ENCODE data around the gene GSTA3. TPM values are rescaled to one million over a fixed set of nuclear protein-coding genes. Genes with fewer than 3 reads are reported as not detected.

The GSTA3 gene
- total and polyA plus RNA-seq, 2 experiments from 2014 or later: not detected

DNA sequence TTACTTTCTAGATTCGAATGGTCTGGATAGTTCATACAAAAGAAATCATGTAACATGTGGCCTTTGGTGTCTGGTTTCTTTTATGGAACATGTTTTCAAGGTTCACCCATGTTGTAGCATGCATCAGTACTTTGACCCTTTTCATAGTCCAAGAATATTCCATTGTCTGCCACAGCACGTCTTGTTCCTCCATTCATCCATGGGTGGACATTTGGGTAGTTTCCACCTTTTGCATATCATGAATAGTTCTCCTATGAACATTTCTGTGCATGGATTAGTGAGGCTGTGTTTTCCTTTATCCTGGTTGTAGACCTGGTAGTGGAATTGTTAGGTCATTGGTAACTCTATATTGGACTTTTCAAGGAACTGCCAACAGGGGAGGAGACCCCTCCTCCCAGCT lies 31.7 kb downstream of the GSTA3 start:
- TF ChIP-seq JUNB (IDR thresholded peaks at IDR 0.05; ENCODE audit: unreplicated experiment) (no peak), EZH2 (IDR thresholded peaks at IDR 0.05; ENCODE audit: low read depth, unreplicated experiment) (no peak), CREB1 (CRISPR knock-in tag; IDR thresholded peaks at IDR 0.05; ENCODE audit: low read depth) (no peak), POLR2AphosphoS5 (IDR thresholded peaks at IDR 0.05; ENCODE audit: low read depth) (no peak), ZNF114 (CRISPR knock-in tag; IDR thresholded peaks at IDR 0.05) (no peak), EZH2phosphoT487 (IDR thresholded peaks at IDR 0.05; ENCODE audit: unreplicated experiment) (no peak), STAT1 (IDR thresholded peaks at IDR 0.05; ENCODE audit: unreplicated experiment) (no peak), ZNF331 (CRISPR knock-in tag; IDR thresholded peaks at IDR 0.05; ENCODE audit: low read depth) (no peak), NANOG (IDR thresholded peaks at IDR 0.05; ENCODE audit: borderline replicate concordance) (no peak)
- TF ChIP-seq, protein P1, sequence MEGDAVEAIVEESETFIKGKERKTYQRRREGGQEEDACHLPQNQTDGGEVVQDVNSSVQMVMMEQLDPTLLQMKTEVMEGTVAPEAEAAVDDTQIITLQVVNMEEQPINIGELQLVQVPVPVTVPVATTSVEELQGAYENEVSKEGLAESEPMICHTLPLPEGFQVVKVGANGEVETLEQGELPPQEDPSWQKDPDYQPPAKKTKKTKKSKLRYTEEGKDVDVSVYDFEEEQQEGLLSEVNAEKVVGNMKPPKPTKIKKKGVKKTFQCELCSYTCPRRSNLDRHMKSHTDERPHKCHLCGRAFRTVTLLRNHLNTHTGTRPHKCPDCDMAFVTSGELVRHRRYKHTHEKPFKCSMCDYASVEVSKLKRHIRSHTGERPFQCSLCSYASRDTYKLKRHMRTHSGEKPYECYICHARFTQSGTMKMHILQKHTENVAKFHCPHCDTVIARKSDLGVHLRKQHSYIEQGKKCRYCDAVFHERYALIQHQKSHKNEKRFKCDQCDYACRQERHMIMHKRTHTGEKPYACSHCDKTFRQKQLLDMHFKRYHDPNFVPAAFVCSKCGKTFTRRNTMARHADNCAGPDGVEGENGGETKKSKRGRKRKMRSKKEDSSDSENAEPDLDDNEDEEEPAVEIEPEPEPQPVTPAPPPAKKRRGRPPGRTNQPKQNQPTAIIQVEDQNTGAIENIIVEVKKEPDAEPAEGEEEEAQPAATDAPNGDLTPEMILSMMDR (conservative IDR thresholded peaks at IDR 0.05; ENCODE audit: low read depth in 2 of 2): no peak
- TF ChIP-seq, protein P2, sequence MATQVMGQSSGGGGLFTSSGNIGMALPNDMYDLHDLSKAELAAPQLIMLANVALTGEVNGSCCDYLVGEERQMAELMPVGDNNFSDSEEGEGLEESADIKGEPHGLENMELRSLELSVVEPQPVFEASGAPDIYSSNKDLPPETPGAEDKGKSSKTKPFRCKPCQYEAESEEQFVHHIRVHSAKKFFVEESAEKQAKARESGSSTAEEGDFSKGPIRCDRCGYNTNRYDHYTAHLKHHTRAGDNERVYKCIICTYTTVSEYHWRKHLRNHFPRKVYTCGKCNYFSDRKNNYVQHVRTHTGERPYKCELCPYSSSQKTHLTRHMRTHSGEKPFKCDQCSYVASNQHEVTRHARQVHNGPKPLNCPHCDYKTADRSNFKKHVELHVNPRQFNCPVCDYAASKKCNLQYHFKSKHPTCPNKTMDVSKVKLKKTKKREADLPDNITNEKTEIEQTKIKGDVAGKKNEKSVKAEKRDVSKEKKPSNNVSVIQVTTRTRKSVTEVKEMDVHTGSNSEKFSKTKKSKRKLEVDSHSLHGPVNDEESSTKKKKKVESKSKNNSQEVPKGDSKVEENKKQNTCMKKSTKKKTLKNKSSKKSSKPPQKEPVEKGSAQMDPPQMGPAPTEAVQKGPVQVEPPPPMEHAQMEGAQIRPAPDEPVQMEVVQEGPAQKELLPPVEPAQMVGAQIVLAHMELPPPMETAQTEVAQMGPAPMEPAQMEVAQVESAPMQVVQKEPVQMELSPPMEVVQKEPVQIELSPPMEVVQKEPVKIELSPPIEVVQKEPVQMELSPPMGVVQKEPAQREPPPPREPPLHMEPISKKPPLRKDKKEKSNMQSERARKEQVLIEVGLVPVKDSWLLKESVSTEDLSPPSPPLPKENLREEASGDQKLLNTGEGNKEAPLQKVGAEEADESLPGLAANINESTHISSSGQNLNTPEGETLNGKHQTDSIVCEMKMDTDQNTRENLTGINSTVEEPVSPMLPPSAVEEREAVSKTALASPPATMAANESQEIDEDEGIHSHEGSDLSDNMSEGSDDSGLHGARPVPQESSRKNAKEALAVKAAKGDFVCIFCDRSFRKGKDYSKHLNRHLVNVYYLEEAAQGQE (IDR thresholded peaks at IDR 0.05; ENCODE audit: unreplicated experiment): no peak
- TF ChIP-seq, protein P3, sequence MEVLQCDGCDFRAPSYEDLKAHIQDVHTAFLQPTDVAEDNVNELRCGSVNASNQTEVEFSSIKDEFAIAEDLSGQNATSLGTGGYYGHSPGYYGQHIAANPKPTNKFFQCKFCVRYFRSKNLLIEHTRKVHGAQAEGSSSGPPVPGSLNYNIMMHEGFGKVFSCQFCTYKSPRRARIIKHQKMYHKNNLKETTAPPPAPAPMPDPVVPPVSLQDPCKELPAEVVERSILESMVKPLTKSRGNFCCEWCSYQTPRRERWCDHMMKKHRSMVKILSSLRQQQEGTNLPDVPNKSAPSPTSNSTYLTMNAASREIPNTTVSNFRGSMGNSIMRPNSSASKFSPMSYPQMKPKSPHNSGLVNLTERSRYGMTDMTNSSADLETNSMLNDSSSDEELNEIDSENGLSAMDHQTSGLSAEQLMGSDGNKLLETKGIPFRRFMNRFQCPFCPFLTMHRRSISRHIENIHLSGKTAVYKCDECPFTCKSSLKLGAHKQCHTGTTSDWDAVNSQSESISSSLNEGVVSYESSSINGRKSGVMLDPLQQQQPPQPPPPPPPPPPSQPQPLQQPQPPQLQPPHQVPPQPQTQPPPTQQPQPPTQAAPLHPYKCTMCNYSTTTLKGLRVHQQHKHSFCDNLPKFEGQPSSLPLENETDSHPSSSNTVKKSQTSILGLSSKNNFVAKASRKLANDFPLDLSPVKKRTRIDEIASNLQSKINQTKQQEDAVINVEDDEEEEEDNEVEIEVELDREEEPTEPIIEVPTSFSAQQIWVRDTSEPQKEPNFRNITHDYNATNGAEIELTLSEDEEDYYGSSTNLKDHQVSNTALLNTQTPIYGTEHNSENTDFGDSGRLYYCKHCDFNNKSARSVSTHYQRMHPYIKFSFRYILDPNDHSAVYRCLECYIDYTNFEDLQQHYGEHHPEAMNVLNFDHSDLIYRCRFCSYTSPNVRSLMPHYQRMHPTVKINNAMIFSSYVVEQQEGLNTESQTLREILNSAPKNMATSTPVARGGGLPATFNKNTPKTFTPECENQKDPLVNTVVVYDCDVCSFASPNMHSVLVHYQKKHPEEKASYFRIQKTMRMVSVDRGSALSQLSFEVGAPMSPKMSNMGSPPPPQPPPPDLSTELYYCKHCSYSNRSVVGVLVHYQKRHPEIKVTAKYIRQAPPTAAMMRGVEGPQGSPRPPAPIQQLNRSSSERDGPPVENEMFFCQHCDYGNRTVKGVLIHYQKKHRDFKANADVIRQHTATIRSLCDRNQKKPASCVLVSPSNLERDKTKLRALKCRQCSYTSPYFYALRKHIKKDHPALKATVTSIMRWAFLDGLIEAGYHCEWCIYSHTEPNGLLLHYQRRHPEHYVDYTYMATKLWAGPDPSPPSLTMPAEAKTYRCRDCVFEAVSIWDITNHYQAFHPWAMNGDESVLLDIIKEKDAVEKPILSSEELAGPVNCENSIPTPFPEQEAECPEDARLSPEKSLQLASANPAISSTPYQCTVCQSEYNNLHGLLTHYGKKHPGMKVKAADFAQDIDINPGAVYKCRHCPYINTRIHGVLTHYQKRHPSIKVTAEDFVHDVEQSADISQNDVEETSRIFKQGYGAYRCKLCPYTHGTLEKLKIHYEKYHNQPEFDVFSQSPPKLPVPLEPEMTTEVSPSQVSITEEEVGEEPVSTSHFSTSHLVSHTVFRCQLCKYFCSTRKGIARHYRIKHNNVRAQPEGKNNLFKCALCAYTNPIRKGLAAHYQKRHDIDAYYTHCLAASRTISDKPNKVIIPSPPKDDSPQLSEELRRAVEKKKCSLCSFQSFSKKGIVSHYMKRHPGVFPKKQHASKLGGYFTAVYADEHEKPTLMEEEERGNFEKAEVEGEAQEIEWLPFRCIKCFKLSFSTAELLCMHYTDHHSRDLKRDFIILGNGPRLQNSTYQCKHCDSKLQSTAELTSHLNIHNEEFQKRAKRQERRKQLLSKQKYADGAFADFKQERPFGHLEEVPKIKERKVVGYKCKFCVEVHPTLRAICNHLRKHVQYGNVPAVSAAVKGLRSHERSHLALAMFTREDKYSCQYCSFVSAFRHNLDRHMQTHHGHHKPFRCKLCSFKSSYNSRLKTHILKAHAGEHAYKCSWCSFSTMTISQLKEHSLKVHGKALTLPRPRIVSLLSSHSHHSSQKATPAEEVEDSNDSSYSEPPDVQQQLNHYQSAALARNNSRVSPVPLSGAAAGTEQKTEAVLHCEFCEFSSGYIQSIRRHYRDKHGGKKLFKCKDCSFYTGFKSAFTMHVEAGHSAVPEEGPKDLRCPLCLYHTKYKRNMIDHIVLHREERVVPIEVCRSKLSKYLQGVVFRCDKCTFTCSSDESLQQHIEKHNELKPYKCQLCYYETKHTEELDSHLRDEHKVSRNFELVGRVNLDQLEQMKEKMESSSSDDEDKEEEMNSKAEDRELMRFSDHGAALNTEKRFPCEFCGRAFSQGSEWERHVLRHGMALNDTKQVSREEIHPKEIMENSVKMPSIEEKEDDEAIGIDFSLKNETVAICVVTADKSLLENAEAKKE (CRISPR knock-in tag; IDR thresholded peaks at IDR 0.05): no peak
- TF ChIP-seq, protein P4, sequence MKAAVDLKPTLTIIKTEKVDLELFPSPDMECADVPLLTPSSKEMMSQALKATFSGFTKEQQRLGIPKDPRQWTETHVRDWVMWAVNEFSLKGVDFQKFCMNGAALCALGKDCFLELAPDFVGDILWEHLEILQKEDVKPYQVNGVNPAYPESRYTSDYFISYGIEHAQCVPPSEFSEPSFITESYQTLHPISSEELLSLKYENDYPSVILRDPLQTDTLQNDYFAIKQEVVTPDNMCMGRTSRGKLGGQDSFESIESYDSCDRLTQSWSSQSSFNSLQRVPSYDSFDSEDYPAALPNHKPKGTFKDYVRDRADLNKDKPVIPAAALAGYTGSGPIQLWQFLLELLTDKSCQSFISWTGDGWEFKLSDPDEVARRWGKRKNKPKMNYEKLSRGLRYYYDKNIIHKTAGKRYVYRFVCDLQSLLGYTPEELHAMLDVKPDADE (IDR thresholded peaks at IDR 0.05): no peak
- H3K4me1 ChIP-seq (ENCODE audit: insufficient read depth): no peaks in the 10 kb centered on the region; the same call in 1 of the 2 replicates
- H3K9me2 ChIP-seq (ENCODE audit: insufficient read depth): no peaks in the 10 kb centered on the region
- H3K27me3 ChIP-seq (ENCODE audit: insufficient read depth): no peaks in the 10 kb centered on the region
- no peak overlapping the region for H3K4me3 ChIP-seq
- no peak overlapping the region for H2AFZ ChIP-seq
- H3K27ac ChIP-seq (ENCODE audit: low read depth): no peak overlapping the region
- Mint-ChIP-seq H3K4me1 (peaks cover 7% of the 10 kb centered on the region), H3K36me3 (ENCODE audit: low read depth) (no peaks in the 10 kb centered on the region), H3K27me3 (ENCODE audit: insufficient read depth, low read depth, poor library complexity) (no peaks in the 10 kb centered on the region), H3K9me3 (no peaks in the 10 kb centered on the region), H3K4me3 (no peak overlapping the region), H3K27ac (no peak overlapping the region)
- no peaks in the 10 kb centered on the region for H4K20me1 ChIP-seq (replicated peaks; ENCODE audit: insufficient read depth)
- H3K36me3 ChIP-seq (ENCODE audit: insufficient read depth): no peaks in the 10 kb centered on the region
- ATAC-seq (no peak), DNase-seq (ENCODE audit: low spot score) (no peak)
- no peak overlapping the region for H3K4me2 ChIP-seq
- no peaks in the 10 kb centered on the region for H3F3A ChIP-seq (replicated peaks; ENCODE audit: low read depth)
- H3K79me2 ChIP-seq (replicated peaks; ENCODE audit: insufficient read depth): no peaks in the 10 kb centered on the region

Measured in GM23338 (cell line).